Stromal cell of bone marrow (primary cell): Measurements from ENCODE around the gene PTPRG.
"Not testable (repeated sequence)": the region's sequence is repeated elsewhere in the genome, so short reads cannot be mapped to it uniquely, and the experiment has no call there.

ENCODE experiments used
- DNase-seq: peaks from one replicate; pipeline ENCODE4 v3.0.0-alpha.2; 2012; ENCODE audit warnings: low read depth

PTPRG gene

DNA sequence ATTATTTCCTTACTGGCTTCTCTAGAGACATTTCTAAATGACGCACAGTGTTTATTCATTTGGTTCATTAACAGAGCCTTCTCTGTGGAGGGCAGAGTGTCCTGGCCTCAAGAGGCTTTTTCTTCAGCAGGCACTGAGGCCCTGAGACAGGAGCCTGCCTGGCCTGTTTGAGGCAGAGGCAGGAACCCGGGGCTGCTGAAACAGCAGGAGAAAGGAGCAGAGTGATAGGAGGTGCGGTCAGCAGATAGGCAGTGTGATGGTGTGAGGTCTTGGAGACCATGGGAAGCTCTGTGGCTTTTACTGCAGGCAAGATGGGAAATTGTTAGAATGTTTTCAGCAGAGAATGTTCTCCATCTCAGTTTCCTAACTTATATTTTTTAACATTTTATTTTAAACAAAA is 453.7 kb downstream of the PTPRG start:
- no peak for DNase-seq

DNA sequence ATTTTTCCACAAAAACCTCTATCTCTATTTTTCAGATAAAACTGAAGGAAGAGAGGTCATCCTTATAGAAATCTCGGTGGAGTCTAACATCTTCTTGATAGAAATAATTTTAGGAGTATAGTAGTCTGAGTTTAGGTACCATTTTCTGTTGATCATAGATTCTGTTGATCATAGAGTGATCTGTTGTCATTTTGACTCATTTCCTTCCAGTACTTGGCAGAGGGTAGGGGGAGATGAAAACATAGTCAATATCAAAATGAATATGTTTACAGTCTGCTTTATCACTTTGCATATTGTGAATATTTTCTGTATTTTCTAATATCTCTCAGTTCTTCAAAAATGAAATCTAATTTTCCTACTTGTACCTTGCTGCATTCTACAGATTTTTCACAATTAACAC is 458.5 kb downstream of the PTPRG start:
- no peak for DNase-seq

DNA sequence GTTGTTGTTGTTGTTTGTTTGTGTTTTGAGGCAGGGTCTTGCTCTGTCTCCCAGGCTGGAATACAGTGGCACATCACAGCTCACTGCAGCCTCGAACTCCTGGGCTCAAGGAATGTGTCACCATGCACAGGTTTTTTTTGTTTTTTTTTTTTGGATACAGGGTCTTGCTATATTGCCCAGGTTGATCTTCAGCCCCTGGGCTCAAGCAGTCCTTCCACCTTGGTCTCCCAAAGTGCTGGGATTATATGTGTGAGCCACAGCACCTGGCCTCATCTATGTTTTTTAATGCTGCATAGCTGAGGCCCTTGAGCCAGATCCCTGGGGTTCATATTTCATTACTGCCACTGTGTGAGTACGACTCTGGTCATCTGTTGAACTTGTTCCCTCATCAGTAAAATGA is 459.3 kb downstream of the PTPRG start:
- no peak for DNase-seq

DNA sequence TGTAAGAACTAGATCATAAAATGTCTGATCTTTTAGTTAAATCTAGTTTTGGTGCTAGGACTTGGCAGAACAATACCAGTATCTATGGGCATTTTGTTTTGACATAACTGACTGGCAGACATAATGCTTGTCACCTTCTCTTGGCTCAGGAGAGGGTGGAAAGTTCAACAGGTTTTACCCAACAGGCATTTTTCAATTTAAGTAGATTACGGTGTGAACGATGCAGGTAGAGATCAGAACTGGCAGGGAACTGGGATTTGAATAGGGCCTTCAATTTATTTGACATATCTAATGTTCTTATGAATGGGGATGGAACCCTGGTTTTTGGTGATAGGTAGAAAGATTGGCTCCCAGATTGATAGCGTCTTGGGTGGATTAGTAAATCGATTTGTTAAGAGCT is 460.9 kb downstream of the PTPRG start:
- DNase-seq: no peak

- DNase-seq: no peak
Observed at GRCh38 chr3:62024882-62025281, 463.5 kb downstream of the PTPRG start.

DNA sequence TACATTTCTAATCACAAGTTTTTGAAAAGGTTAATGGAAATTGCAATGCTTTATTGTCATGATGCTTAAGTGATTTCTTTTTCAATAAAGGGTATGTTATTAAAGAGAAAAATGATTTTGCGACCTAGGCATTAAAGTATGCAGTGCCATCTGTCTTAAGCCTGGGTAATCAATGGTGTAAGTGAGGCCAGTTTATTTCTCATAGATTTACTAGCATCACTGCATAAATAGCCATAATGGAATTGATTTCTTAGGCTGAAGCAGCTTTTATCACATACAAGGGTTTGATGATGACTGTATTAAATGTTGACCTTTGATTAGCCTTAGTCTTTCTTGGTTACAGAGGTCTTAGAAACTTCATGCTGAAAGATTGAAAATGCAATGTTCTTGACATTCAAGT is 464.5 kb downstream of the PTPRG start:
- no peak for DNase-seq

GRCh38 chr3:62027241-62027640 is 465.9 kb downstream of the PTPRG start:
- DNase-seq: no peak

DNA sequence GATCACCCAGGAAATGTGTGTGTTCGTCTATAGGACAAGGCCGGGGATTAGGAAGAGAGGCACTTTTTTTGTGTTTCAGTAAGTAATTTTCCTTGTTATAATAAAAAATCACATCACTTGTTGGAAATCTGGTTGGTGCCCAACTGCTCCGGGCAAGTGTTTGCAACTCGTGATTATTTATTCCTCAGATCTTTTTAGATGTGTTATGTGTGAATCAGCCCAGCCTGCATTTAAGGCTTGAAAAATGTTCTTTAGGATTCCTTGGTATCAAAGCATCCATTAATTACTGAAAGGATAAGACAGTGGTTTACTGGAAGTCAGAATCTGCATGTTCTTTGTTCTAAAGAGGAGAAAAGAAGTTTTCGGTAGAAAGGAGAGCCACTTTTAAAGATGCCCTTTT is 466.4 kb downstream of the PTPRG start:
- no peak for DNase-seq

- DNase-seq: no peak
Observed at GRCh38 chr3:62028236-62028635, 466.9 kb downstream of the PTPRG start.

GRCh38 chr3:62032738-62033137 is 471.4 kb downstream of the PTPRG start:
- DNase-seq: no peak

GRCh38 chr3:62035402-62036057 is 474.2 kb downstream of the PTPRG start:
- DNase-seq: no peak

DNA sequence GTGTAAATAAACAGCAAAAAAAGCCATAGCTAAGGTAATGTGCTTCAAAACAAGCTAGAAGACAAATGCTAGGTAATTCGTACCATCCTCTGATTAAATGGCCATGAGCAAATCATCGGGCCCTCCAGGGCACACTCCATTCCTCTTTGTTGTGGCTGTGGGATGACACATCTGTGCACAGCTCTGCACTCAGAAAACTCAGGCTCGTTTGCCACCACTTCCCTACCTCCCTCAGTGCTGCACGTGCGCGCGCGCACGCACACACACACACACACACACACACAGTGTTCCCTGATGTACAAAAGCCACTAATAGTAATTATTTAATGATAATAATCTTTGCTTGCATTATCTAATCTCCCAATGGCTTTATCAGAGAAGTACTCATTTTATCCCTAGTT is 475.4 kb downstream of the PTPRG start:
- no peak for DNase-seq

DNA sequence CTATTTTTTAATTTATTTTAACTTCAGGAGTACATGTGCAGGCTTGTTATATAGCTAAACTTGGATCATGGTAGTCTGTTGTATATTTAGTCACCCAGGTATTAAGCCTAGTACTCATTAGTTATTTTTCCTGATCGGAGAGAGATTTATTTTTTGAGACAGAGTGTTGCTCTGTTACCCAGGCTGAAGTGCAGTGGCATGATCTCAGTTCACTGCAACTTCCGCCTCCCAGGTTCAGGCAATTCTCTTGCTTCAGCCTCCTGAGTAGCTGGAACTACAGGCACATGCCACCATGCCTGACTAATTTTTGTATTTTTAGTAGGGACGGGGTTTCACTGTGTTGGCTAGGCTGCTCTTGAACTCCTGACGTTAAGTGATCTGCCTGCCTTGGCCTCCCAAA is 477.4 kb downstream of the PTPRG start:
- DNase-seq: not testable (repeated sequence)

DNA sequence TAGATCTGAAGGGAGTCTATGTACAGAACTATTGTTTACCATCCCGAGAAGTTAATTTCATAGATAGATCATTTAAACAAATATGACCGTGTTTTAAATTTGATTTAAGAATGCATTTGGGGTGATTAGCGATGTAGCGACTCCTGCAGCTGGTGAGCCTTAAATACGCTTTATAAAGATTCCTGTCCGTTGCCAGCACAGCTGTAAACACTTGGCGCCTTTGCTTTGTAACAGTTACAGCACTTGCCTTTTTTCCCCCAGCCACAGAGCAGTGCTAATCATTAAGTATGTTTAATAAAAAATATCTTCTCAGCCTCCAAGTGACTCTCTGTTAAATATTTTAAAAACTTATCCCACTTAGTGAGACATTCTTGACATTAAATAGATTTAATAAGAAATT is 478.2 kb downstream of the PTPRG start:
- no peak for DNase-seq

DNA sequence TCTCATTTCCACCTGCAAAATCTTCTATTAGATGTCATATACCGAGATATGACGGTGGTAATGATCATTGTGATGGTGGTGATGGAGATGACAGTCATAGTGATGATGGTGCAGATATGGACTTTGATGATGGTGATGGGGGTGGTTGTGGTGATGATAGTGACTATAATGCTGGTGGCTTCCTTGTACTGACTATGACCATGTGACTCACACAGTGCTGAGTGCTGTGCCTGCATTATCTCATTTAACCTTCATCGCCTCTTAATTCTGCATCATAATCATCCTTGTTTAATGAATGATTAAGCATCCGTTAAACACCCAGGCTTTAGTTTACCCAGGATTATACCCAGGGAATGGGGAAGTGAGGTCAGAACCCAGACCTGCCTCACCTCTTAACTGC is 480.3 kb downstream of the PTPRG start:
- no peak for DNase-seq

DNA sequence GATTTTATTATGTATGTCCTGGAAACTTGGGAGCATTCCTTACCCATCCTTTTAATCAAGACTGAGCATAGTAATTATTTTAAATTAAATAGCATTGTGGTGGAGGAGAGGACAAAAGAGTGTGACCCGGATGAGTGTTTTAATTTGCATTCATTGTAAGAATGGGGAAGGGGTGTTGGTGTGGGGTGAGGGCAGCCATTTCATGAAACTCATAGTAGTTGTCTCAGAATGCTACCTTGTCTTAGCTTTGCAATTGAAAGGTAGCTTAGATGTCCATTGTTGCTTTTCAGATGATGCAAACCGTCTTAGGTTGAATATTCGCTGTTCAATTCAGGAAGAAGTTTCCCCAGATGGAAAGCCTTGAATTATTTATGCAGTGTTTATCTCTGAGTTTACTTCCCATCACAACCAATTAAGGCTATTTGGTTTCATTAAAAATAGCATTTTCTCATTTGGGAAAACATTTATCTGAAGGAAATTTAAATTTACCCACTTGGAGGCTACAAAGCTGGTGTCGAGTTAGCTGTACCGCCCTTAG is 483.6 kb downstream of the PTPRG start:
- no peak for DNase-seq

DNA sequence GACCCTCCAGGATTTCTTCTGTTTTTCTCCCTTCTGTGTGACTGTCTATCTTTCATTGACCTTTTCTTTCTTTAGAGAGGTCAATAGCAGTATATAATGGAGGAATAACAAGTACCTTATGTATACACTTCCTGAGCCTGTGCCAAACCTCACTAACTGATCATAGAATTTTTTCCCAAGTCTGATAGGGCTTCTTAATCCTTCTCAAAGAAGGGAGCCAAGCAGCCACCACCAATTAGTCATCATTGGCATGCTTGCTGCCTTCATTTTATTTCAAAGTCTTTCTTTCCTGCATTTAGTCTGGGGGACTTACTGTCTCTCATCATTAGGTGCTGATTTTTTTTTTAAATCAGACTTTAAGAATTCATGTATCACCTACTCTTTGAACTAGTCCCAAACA is 485.0 kb downstream of the PTPRG start:
- DNase-seq: peak; percentile 18

GRCh38 chr3:62048577-62048976 is 487.2 kb downstream of the PTPRG start:
- no peak for DNase-seq

GRCh38 chr3:62049033-62049432 is 487.7 kb downstream of the PTPRG start:
- no peak for DNase-seq

- no peak for DNase-seq
Observed at GRCh38 chr3:62051506-62051905, 490.1 kb downstream of the PTPRG start.

- DNase-seq: no peak
Observed at GRCh38 chr3:62052331-62052730, 491.0 kb downstream of the PTPRG start.

- DNase-seq: no peak
Observed at GRCh38 chr3:62056658-62057057, 495.3 kb downstream of the PTPRG start.

GRCh38 chr3:62057339-62058047 is 496.1 kb downstream of the PTPRG start:
- peak; percentile 12 for DNase-seq
